Naive thymus-derived CD4-positive, alpha-beta T cell (primary cell): ENCODE measurements around the gene NUDT8. TPM values are rescaled to one million over a fixed set of nuclear protein-coding genes. Genes with fewer than 3 reads are reported as not detected.

ENCODE experiments used
- ATAC-seq: fragments of 150-1000 bp; cut with Tn5 transposase; 2 replicates; pipeline ENCODE4 v1.10.0; 2021; ENCODE audit warnings: mild to moderate bottlenecking, moderate library complexity
- CTCF ChIA-PET: fragments of 350-600 bp; sonication (Branson Sonifier 250); formaldehyde crosslinking; loops from one replicate; lab custom pipeline; 2021; ENCODE audit warnings: antibody characterized with exemption; lab: Charles Lee
- POLR2A ChIA-PET: fragments of 350-600 bp; sonication (Branson Sonifier 250); formaldehyde crosslinking; loops from one replicate; lab custom pipeline; 2021; ENCODE audit warnings: antibody characterized with exemption, inconsistent platforms; lab: Charles Lee
- DNase-seq, 9 donors: peaks; one replicate each; pipeline versions ENCODE4 v3.0.0 to v3.0.0-alpha.2; 2020 to 2022; ENCODE audit warnings: mixed read lengths in 1 of 9
- H3K27ac ChIP-seq: one replicate; pipeline ENCODE4 v1.7.0; 2013; ENCODE audit warnings: mild to moderate bottlenecking, low read depth, low read length, moderate library complexity
- H3K27me3 ChIP-seq, 2 donors: one replicate each; pipeline ENCODE4 v1.7.0; 2013; ENCODE audit warnings: low read length in 2 of 2, mild to moderate bottlenecking in 2 of 2, moderate library complexity in 2 of 2; ENCODE audit not compliant: control insufficient read depth in 2 of 2, insufficient read depth in 2 of 2
- H3K36me3 ChIP-seq, 3 experiments: 1 replicate in 2 of 3; 2 replicates in 1 of 3; pipeline ENCODE4 v1.7.0; 2013; ENCODE audit warnings: low read length in 3 of 3, mild to moderate bottlenecking in 3 of 3, moderate library complexity in 1 of 3; ENCODE audit not compliant: insufficient read depth in 3 of 3, control insufficient read depth in 2 of 3
- H3K4me1 ChIP-seq, 2 donors: one replicate each; pipeline ENCODE4 v1.7.0; 2013; ENCODE audit warnings: low read length in 2 of 2, mild to moderate bottlenecking in 2 of 2, moderate library complexity in 1 of 2; ENCODE audit not compliant: control insufficient read depth in 2 of 2, insufficient read depth in 2 of 2
- H3K4me3 ChIP-seq: 2 replicates; pipeline ENCODE4 v1.7.0; 2013; ENCODE audit warnings: mild to moderate bottlenecking, low read length
- H3K9me3 ChIP-seq, 3 experiments: 1 replicate in 2 of 3; 2 replicates in 1 of 3; pipeline ENCODE4 v1.7.0; 2013; ENCODE audit warnings: low read length in 3 of 3; ENCODE audit not compliant: control insufficient read depth in 2 of 3
- H3K27ac Mint-ChIP-seq, 9 donors: one replicate each; pipeline ENCODE4 v1.8.0; 2020 to 2022; ENCODE audit warnings: mixed read lengths in 9 of 9, mild to moderate bottlenecking in 8 of 9, moderate library complexity in 5 of 9, inconsistent platforms in 2 of 9
- H3K27me3 Mint-ChIP-seq, 5 donors: one replicate each; pipeline ENCODE4 v1.8.0; 2021 to 2022; ENCODE audit warnings: mixed read lengths in 5 of 5, mild to moderate bottlenecking in 1 of 5
- H3K36me3 Mint-ChIP-seq, 5 donors: one replicate each; pipeline ENCODE4 v1.8.0; 2020 to 2022; ENCODE audit warnings: mixed read lengths in 5 of 5, mild to moderate bottlenecking in 3 of 5, inconsistent platforms in 1 of 5
- H3K4me1 Mint-ChIP-seq, 7 donors: one replicate each; pipeline ENCODE4 v1.8.0; 2020 to 2022; ENCODE audit warnings: mixed read lengths in 7 of 7, mild to moderate bottlenecking in 3 of 7, inconsistent platforms in 1 of 7
- H3K4me3 Mint-ChIP-seq, 10 donors: one replicate each; pipeline ENCODE4 v1.8.0; 2020 to 2022; ENCODE audit warnings: mild to moderate bottlenecking in 10 of 10, mixed read lengths in 10 of 10, moderate library complexity in 6 of 10, inconsistent platforms in 2 of 10
- H3K9me3 Mint-ChIP-seq, 11 donors: one replicate each; pipeline ENCODE4 v1.8.0; 2020 to 2022; ENCODE audit warnings: mixed read lengths in 11 of 11, mild to moderate bottlenecking in 4 of 11, inconsistent platforms in 1 of 11, moderate library complexity in 1 of 11
- intact Hi-C, 2 donors: fragments of 100-400 bp; cut with micrococcal nuclease; formaldehyde crosslinking; loops; one replicate each; pipeline ENCODE4 v1.15.1; 2023
- polyA plus RNA-seq, 2 donors: library from polyadenylated mRNA; unstranded; fragments of 300-500 nt; fragmentation: Illumina TruSeq; gene quantifications; one replicate each; pipeline ENCODE4 v1.2.3, GENCODE V29; 2021
- total RNA-seq, 6 experiments: library from RNA in 5 of 6; stranded (reverse) in 5 of 6; gene quantifications; 1 replicate in 5 of 6; 2 replicates in 1 of 6; pipeline ENCODE4 v1.2.3 and lab custom pipeline; 2021 to 2026

NUDT8 gene
- total and polyA plus RNA-seq, 7 experiments from 2014 or later = 3.1 to 10.4 (median 3.8) TPM

- Histone ChIP-seq H3K27ac (peak overlapping the region; percentile 77), H3K9me3 (no peaks in the 10 kb centered on the region), H3K4me1 (peaks cover 9 to 10% of the 10 kb centered on the region in 2 donors), H3K27me3 (no peaks in the 10 kb centered on the region), H3K4me3 (no peak overlapping the region), H3K36me3 (no peaks in the 10 kb centered on the region)
- ChIA-PET CTCF (interaction anchor here (1.5 kb wide), 1 partner anchor 29 kb away, joined by 3 read pairs; no protein-coding TSS in a partner anchor), POLR2A (interaction anchor here (0.6 to 2.5 kb wide), 6 partner anchors 23 to 1068 kb away, joined by 3 to 16 read pairs (median 4); no protein-coding TSS in a partner anchor)
- peak overlapping the region; percentile 1 to 91 (median 84) for H3K27ac Mint-ChIP-seq
- H3K4me1 Mint-ChIP-seq = peaks cover 25 to 43% (median 31%) of the 10 kb centered on the region in 7 donors
- ATAC-seq (no peak), DNase-seq (peak in 2 of 9 donors; percentile 18 to 26)
- H3K9me3 Mint-ChIP-seq = peaks cover 0 to 2% (median 0%) of the 10 kb centered on the region in 11 donors
- H3K36me3 Mint-ChIP-seq = peaks cover 0 to 21% (median 0%) of the 10 kb centered on the region in 5 donors
- peaks cover 0 to 18% (median 0%) of the 10 kb centered on the region in 5 donors for H3K27me3 Mint-ChIP-seq
- H3K4me3 Mint-ChIP-seq = peak overlapping the region; percentile 68 to 84 (median 78)
- intact Hi-C loops = no loop called here
These were observed 44.6 kb downstream of the NUDT8 start for GRCh38 chr11:67584881-67585873.

DNA sequence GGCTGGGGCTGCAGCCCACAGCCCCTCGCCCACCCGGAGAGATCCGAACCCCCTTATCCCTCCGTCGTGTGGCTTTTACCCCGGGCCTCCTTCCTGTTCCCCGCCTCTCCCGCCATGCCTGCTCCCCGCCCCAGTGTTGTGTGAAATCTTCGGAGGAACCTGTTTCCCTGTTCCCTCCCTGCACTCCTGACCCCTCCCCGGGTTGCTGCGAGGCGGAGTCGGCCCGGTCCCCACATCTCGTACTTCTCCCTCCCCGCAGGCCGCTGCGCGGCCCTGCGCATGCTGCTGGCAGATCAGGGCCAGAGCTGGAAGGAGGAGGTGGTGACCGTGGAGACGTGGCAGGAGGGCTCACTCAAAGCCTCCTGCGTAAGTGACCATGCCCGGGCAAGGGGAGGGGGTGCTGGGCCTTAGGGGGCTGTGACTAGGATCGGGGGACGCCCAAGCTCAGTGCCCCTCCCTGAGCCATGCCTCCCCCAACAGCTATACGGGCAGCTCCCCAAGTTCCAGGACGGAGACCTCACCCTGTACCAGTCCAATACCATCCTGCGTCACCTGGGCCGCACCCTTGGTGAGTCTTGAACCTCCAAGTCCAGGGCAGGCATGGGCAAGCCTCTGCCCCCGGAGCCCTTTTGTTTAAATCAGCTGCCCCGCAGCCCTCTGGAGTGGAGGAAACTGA, 45.4 kb downstream of the NUDT8 start:
- Mint-ChIP-seq H3K4me3 (peak overlapping the region; percentile 68 to 84 (median 78)), H3K27me3 (peaks cover 0 to 24% (median 0%) of the 10 kb centered on the region in 5 donors), H3K36me3 (peaks cover 0 to 21% (median 0%) of the 10 kb centered on the region in 5 donors), H3K9me3 (peaks cover 0 to 2% (median 0%) of the 10 kb centered on the region in 11 donors), H3K4me1 (peaks cover 32 to 51% (median 39%) of the 10 kb centered on the region in 7 donors), H3K27ac (peak overlapping the region; percentile 1 to 91 (median 84))
- H3K36me3 ChIP-seq = no peaks in the 10 kb centered on the region
- H3K9me3 ChIP-seq = no peaks in the 10 kb centered on the region
- peaks cover 9 to 15% of the 10 kb centered on the region in 2 donors for H3K4me1 ChIP-seq
- DNase-seq (peak in 6 of 9 donors; percentile 21 to 48 (median 26)), ATAC-seq (peak; percentile 34)
- POLR2A ChIA-PET = interaction anchor here (0.6 to 2.5 kb wide), 9 partner anchors 8 to 1067 kb away, joined by 3 to 16 read pairs (median 4); partner anchors contain the start of gene NUDT8
- H3K4me3 ChIP-seq = peak overlapping the region; percentile 69
- CTCF ChIA-PET = interaction anchor here (0.6 to 1.5 kb wide), 2 partner anchors 30 to 327 kb away, joined by 3 read pairs; no protein-coding TSS in a partner anchor
- H3K27ac ChIP-seq = peak overlapping the region; percentile 77
- intact Hi-C loops = no loop called here
- no peaks in the 10 kb centered on the region for H3K27me3 ChIP-seq

DNA sequence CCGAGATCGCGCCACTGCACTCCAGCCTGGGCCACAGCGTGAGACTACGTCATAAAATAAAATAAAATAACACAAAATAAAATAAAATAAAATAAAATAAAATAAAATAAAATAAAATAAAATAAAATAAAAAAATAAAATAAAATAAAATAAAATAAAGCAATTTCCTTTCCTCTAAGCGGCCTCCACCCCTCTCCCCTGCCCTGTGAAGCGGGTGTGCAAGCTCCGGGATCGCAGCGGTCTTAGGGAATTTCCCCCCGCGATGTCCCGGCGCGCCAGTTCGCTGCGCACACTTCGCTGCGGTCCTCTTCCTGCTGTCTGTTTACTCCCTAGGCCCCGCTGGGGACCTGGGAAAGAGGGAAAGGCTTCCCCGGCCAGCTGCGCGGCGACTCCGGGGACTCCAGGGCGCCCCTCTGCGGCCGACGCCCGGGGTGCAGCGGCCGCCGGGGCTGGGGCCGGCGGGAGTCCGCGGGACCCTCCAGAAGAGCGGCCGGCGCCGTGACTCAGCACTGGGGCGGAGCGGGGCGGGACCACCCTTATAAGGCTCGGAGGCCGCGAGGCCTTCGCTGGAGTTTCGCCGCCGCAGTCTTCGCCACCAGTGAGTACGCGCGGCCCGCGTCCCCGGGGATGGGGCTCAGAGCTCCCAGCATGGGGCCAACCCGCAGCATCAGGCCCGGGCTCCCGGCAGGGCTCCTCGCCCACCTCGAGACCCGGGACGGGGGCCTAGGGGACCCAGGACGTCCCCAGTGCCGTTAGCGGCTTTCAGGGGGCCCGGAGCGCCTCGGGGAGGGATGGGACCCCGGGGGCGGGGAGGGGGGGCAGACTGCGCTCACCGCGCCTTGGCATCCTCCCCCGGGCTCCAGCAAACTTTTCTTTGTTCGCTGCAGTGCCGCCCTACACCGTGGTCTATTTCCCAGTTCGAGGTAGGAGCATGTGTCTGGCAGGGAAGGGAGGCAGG, 46.2 kb downstream of the NUDT8 start, which contains the start of gene GSTP1:
GSTP1 (plus strand) TSS at position 566 of the 958 bp plus-strand sequence; CDS start at position 598, 32 bp downstream.
- peak within 1 kb of the TSS; percentile 79 to 98 (median 92) for H3K4me3 Mint-ChIP-seq
- peaks cover 9 to 18% of the 10 kb centered on the region in 2 donors for H3K4me1 ChIP-seq
- peaks cover 0 to 27% (median 0%) of the 10 kb centered on the region in 5 donors for H3K27me3 Mint-ChIP-seq
- ChIA-PET CTCF (interaction anchor here (0.6 kb wide), 1 partner anchor 326 kb away, joined by 3 read pairs; no protein-coding TSS in a partner anchor), POLR2A (interaction anchor here (1.2 to 2.5 kb wide), 5 partner anchors 9 to 344 kb away, joined by 3 to 16 read pairs (median 12); partner anchors contain the start of gene NUDT8)
- peaks cover 37 to 55% (median 44%) of the 10 kb centered on the region in 7 donors for H3K4me1 Mint-ChIP-seq
- H3K27ac Mint-ChIP-seq = peak within 1 kb of the TSS; percentile 78 to 93 (median 90)
- H3K9me3 ChIP-seq = no peaks in the 10 kb centered on the region
- peak; percentile 51 to 86 (median 62) for DNase-seq
- H3K36me3 ChIP-seq = no peaks in the 10 kb centered on the region
- ATAC-seq = peak; percentile 86
- peaks cover 0 to 21% (median 0%) of the 10 kb centered on the region in 5 donors for H3K36me3 Mint-ChIP-seq
- H3K27ac ChIP-seq = peak within 1 kb of the TSS; percentile 77
- intact Hi-C loops = loop anchor here (1.0 to 2.0 kb wide), 4 partner anchors 23 to 75 kb away; partner anchors contain the start of genes NDUFV1 (in 2 of the 2) and CDK2AP2 (in 1 of the 2)
- peaks cover 0 to 2% (median 0%) of the 10 kb centered on the region in 11 donors for H3K9me3 Mint-ChIP-seq
- no peaks in the 10 kb centered on the region for H3K27me3 ChIP-seq
- peak within 1 kb of the TSS; percentile 69 for H3K4me3 ChIP-seq

DNA sequence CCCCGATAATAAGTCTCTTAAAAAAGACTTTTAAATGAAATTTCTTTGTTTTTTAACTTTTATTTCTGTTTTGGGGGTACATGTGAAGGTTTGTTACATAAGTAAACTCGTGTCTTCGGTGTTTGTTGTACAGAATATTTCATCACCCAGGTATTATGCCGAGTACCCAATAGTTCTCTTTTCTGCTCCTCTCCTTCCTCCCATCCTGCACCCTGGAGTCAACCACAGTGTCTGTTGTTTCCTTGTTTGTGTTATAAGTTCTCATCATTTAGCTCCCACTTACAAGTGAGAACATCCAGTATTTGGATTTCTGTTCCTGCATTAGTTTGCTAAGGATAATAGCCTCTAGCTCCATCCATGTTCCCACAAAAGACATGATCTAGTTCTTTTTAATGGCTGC, 47.7 kb downstream of the NUDT8 start:
- H3K4me1 ChIP-seq = peaks cover 9 to 18% of the 10 kb centered on the region in 2 donors
- no peaks in the 10 kb centered on the region for H3K9me3 ChIP-seq
- no peak overlapping the region for H3K4me3 ChIP-seq
- ATAC-seq (no peak), DNase-seq (no peak)
- H3K4me3 Mint-ChIP-seq = peak overlapping the region in 8 of 10 donors; percentile 79 to 98 (median 84)
- ChIA-PET POLR2A (interaction anchor here (0.6 to 2.4 kb wide), 4 partner anchors 10 to 463 kb away, joined by 3 to 12 read pairs (median 3); partner anchors contain the start of gene KDM2A), CTCF (no interaction called here)
- no peaks in the 10 kb centered on the region for H3K27me3 ChIP-seq
- peaks cover 0 to 2% (median 0%) of the 10 kb centered on the region in 11 donors for H3K9me3 Mint-ChIP-seq
- peaks cover 0 to 15% (median 0%) of the 10 kb centered on the region in 5 donors for H3K36me3 Mint-ChIP-seq
- H3K27ac Mint-ChIP-seq = peak overlapping the region in 4 of 9 donors; percentile 32 to 85 (median 80)
- peaks cover 0 to 27% (median 0%) of the 10 kb centered on the region in 5 donors for H3K27me3 Mint-ChIP-seq
- H3K27ac ChIP-seq = no peak overlapping the region
- peaks cover 37 to 55% (median 43%) of the 10 kb centered on the region in 7 donors for H3K4me1 Mint-ChIP-seq
- intact Hi-C loops = loop anchor here (2.0 kb wide), 2 partner anchors 33 to 73 kb away; partner anchors contain the start of gene CDK2AP2 (in 1 of the 2)
- no peaks in the 10 kb centered on the region for H3K36me3 ChIP-seq

GRCh38 chr11:67581469-67581868, 48.3 kb downstream of the NUDT8 start:
- Histone ChIP-seq H3K27ac (no peak overlapping the region), H3K36me3 (no peaks in the 10 kb centered on the region), H3K4me3 (no peak overlapping the region), H3K27me3 (no peaks in the 10 kb centered on the region), H3K4me1 (peaks cover 9 to 18% of the 10 kb centered on the region in 2 donors), H3K9me3 (no peaks in the 10 kb centered on the region)
- ChIA-PET CTCF (no interaction called here), POLR2A (no interaction called here)
- no peak for DNase-seq
- Mint-ChIP-seq H3K27me3 (peaks cover 3 to 27% (median 4%) of the 10 kb centered on the region in 5 donors), H3K4me1 (peaks cover 37 to 51% (median 40%) of the 10 kb centered on the region in 7 donors), H3K36me3 (peaks cover 0 to 10% (median 0%) of the 10 kb centered on the region in 5 donors), H3K9me3 (peaks cover 0 to 2% (median 0%) of the 10 kb centered on the region in 11 donors), H3K27ac (no peak overlapping the region), H3K4me3 (peak overlapping the region in 2 of 10 donors; percentile 9 to 38)
- ATAC-seq = no peak
- intact Hi-C loops = no loop called here
